ENCODE results near the gene MPND. TPM values are rescaled to one million over a fixed set of nuclear protein-coding genes. Genes with fewer than 3 reads are reported as not detected.

Gene MPND
- total RNA-seq, 1 donor from 2014 or later = 6.3 TPM

DNA sequence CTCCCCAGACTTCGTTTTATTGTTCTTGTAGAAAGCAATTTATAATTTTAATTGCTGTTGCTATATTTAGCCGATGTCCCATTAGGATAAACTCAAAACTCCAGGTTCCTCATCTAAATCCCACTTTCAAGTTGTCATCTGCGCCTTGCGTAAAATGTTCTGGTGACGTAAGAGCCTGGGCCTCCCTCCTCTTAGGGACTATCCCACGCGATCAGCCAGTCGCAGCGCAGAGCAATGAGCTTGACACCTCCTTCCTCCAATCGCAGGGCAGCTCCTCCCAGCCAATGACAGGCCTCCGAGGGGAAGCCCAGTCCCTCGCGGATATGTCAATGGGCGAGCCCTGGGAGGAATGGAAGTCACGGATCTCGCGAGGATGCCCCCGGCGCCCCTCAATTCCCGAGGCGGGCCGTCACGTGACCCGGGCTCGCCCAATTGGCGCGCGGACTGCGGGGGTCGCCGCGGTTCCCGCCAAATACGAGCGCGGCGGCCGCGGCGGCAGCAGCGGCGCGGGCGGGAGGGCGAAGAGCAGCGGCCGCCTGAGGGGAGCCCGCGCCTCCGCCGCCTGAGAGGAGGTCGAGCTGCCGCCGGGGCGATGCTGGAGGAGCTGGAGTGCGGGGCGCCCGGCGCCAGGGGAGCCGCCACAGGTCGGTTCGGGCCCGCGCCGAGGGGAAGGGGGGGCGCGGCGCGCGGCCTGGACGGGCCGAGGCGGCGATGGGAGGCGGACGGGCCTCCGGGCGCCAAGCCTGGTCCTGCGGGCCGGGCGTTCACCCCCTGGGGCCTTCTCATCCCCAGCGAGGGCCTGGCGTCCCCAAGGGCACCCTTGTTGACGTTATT is 59.0 kb downstream of the MPND start, which contains the start of gene CHAF1A:
Gene CHAF1A (plus strand): TSS at position 470 of the 834 bp plus-strand sequence. CDS start 123 bp downstream, at position 593.
- DNase-seq (ENCODE audit: low spot score) = peak; percentile 100

DNA sequence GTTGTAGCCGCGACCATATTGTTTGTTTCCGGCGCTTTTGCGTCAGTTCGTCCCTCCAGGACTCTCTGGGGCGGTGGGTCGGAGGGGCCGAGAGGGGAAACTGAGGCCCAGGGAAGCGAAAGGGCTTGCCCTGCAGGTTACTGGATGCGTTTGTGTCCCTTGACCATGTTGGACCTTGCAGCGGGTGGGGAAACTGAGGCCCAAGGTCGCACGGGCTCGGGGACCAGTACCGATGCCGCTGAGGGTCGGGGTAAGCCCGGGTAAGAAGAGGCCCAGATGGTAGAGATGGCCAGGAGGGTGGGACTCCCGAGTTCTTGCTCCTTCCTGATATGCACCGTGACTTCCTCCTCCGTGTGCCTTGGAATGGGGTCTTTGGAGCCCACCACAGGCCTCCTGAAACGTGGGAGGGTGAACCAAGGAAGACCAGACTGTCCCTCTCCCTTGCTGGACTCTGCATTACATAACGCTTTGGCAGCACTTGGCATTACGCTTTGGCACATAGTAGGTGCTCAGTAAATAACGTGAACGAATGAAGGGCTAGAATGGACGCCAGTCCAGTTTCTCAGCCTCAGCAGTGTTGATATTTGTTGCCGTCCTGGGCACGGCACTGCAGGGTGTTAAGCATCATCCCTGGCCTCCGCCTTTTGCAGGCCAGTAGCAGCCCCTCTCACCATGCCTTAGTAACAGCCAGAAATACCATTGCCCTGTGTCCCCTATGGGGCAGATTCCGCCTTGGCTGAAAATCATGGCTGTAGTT is 59.8 kb downstream of the MPND start:
- DNase-seq (ENCODE audit: low spot score) = no peak

DNA sequence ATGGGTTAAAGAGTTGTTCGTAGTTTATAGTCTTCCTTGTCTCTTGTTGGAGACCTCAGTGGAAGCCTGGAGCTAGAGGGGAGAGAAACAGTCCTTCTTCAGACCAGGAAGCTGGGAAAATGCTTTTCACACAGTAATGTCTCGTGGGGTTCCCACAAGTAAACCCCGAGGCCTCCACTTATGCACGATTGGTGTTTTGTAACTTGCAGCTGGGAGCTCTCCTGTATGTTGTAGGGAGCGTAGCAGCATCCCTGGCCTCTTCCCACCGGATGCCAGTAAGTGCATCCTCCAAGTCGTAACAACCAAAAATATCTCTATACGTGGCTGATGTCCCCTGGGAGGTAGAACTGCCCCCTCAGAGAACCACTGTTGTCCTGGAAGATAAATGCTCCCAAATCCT is 62.6 kb downstream of the MPND start:
- no peak for DNase-seq (ENCODE audit: low spot score)

- no peak for DNase-seq (ENCODE audit: low spot score)
Measured at GRCh38 chr19:4406626-4407025, 63.3 kb downstream of the MPND start.

GRCh38 chr19:4409123-4409933 is 66.0 kb downstream of the MPND start:
- no peak for DNase-seq (ENCODE audit: low spot score)

Other genes starting within 250 kb of the MPND start
- gene MAP2K2, start 219.4 kb upstream of the MPND start, total RNA-seq (ENCODE audit: insufficient read depth, low replicate concordance) = 72.5 TPM
- not detected for gene CREB3L3, start 189.9 kb upstream of the MPND start, total RNA-seq (ENCODE audit: insufficient read depth, low replicate concordance)
- gene SIRT6, start 161.0 kb upstream of the MPND start, total RNA-seq (ENCODE audit: insufficient read depth, low replicate concordance) = 2.2 TPM
- 1.4 TPM for gene ANKRD24, start 160.9 kb upstream of the MPND start, total RNA-seq (ENCODE audit: insufficient read depth, low replicate concordance)
- not detected for gene EBI3, start 114.0 kb upstream of the MPND start, total RNA-seq (ENCODE audit: insufficient read depth, low replicate concordance)
- 12.3 TPM for gene YJU2, start 96.5 kb upstream of the MPND start, total RNA-seq (ENCODE audit: insufficient read depth, low replicate concordance)
- 2.9 TPM for gene SHD, start 64.3 kb upstream of the MPND start, total RNA-seq (ENCODE audit: insufficient read depth, low replicate concordance)
- not detected for gene TMIGD2, start 41.2 kb upstream of the MPND start, total RNA-seq (ENCODE audit: insufficient read depth, low replicate concordance)
- 3.4 TPM for gene FSD1, start 39.0 kb upstream of the MPND start, total RNA-seq (ENCODE audit: insufficient read depth, low replicate concordance)
- not detected for gene STAP2, start 4.7 kb upstream of the MPND start, total RNA-seq (ENCODE audit: insufficient read depth, low replicate concordance)
- 21.9 TPM for gene SH3GL1, start 57.0 kb downstream of the MPND start, total RNA-seq (ENCODE audit: insufficient read depth, low replicate concordance)
- gene CHAF1A, start 59.1 kb downstream of the MPND start, total RNA-seq (ENCODE audit: insufficient read depth, low replicate concordance) = 13.0 TPM
- 169 TPM for gene UBXN6, start 114.2 kb downstream of the MPND start, total RNA-seq (ENCODE audit: insufficient read depth, low replicate concordance)
- gene HDGFL2, start 128.7 kb downstream of the MPND start, total RNA-seq (ENCODE audit: insufficient read depth, low replicate concordance) = 27.7 TPM
- gene PLIN4, start 174.9 kb downstream of the MPND start, total RNA-seq (ENCODE audit: insufficient read depth, low replicate concordance) = 0.96 TPM
- 0.72 TPM for gene PLIN5, start 191.7 kb downstream of the MPND start, total RNA-seq (ENCODE audit: insufficient read depth, low replicate concordance)
- 5.5 TPM for gene LRG1, start 196.5 kb downstream of the MPND start, total RNA-seq (ENCODE audit: insufficient read depth, low replicate concordance)
- 7.7 TPM for gene SEMA6B, start 216.1 kb downstream of the MPND start, total RNA-seq (ENCODE audit: insufficient read depth, low replicate concordance)

All from umbilical cord (tissue), 2 donors.